HEK293 (cell line): ENCODE measurements around the gene TGFBI.

Experiments
- CTCF ChIA-PET: fragments of 350-600 bp; formaldehyde crosslinking; extraction: SDS; loops from one replicate; lab custom pipeline; 2021; ENCODE audit warnings: antibody characterized with exemption; lab: Yijun Ruan, JAX
- POLR2A ChIA-PET: fragments of 300-600 bp; formaldehyde crosslinking; extraction: SDS; loops from one replicate; lab custom pipeline; 2020; ENCODE audit warnings: antibody characterized with exemption, inconsistent platforms; lab: Yijun Ruan, JAX
- H3K27ac ChIP-seq: fragments of 200-500 bp; sonication (Bioruptor generic); 2 replicates; pipeline ENCODE4 v1.5.1; 2014; ENCODE audit warnings: low read depth, low read length, control low read depth, inconsistent platforms; ENCODE audit errors: extremely low read depth
- H3K36me3 ChIP-seq, 2 experiments: fragments of 200-500 bp in 1 of 2; sonication (Bioruptor generic) in 1 of 2; 1 replicate in 1 of 2; 2 replicates in 1 of 2; pipeline ENCODE4 v1.5.1; 2014 to 2017; ENCODE audit warnings: inconsistent platforms in 2 of 2, low read length in 2 of 2; ENCODE audit not compliant: control insufficient read depth in 2 of 2, insufficient read depth in 1 of 2
- H3K4me1 ChIP-seq: fragments of 200-500 bp; sonication (Bioruptor generic); 2 replicates; pipeline ENCODE4 v1.5.1; 2014; ENCODE audit warnings: mild to moderate bottlenecking, low read length, inconsistent platforms; ENCODE audit not compliant: control insufficient read depth, insufficient read depth
- H3K4me3 ChIP-seq: 2 replicates; pipeline ENCODE4 v1.5.1; 2011; ENCODE audit warnings: low read depth, mild to moderate bottlenecking, control low read depth, low read length, moderate library complexity
- H3K9me3 ChIP-seq: fragments of 200-500 bp; sonication (Bioruptor generic); 2 replicates; pipeline ENCODE4 v1.5.1; 2014; ENCODE audit warnings: low read depth, low read length, inconsistent platforms; ENCODE audit not compliant: control insufficient read depth, insufficient read depth
- BCL11A ChIP-seq: fragments of 450-650 bp; formaldehyde crosslinking; IDR thresholded peaks from 2 replicates; pipeline ENCODE4 v1.5.1; 2016; ENCODE audit warnings: low read depth, missing biosample characterization, missing genetic modification characterization
- EGR2 ChIP-seq: fragments of 450-650 bp; formaldehyde crosslinking; IDR thresholded peaks from 2 replicates; pipeline ENCODE4 v1.5.1; 2016; ENCODE audit warnings: low read depth, missing biosample characterization, missing genetic modification characterization
- GLI4 ChIP-seq: fragments of 450-650 bp; formaldehyde crosslinking; IDR thresholded peaks from 2 replicates; pipeline ENCODE4 v1.5.1; 2016; ENCODE audit warnings: missing biosample characterization, missing genetic modification characterization
- SP7 ChIP-seq: fragments of 450-650 bp; formaldehyde crosslinking; IDR thresholded peaks from 2 replicates; pipeline ENCODE4 v1.5.1; 2016; ENCODE audit warnings: missing biosample characterization, missing genetic modification characterization
- TRIM28 ChIP-seq: IDR thresholded peaks from 2 replicates; pipeline ENCODE4 v1.6.1; 2011; ENCODE audit warnings: low read length, control low read depth, borderline replicate concordance
- ZBTB8A ChIP-seq: fragments of 450-650 bp; formaldehyde crosslinking; IDR thresholded peaks from 2 replicates; pipeline ENCODE4 v1.5.1; 2016; ENCODE audit warnings: missing biosample characterization, missing genetic modification characterization
- ZEB2 ChIP-seq: fragments of 450-650 bp; formaldehyde crosslinking; IDR thresholded peaks from 2 replicates; pipeline ENCODE4 v1.5.1; 2016; ENCODE audit warnings: missing biosample characterization, missing genetic modification characterization
- ZFP3 ChIP-seq: fragments of 450-650 bp; formaldehyde crosslinking; IDR thresholded peaks from 2 replicates; pipeline ENCODE4 v1.5.1; 2016; ENCODE audit warnings: low read depth, missing biosample characterization, missing genetic modification characterization
- ZNF114 ChIP-seq: fragments of 450-650 bp; formaldehyde crosslinking; IDR thresholded peaks from 2 replicates; pipeline ENCODE4 v1.5.0; 2017; ENCODE audit warnings: missing biosample characterization, missing genetic modification characterization
- ZNF146 ChIP-seq: fragments of 450-650 bp; formaldehyde crosslinking; IDR thresholded peaks from 2 replicates; pipeline ENCODE4 v1.5.1; 2016; ENCODE audit warnings: missing biosample characterization, missing genetic modification characterization
- ZNF155 ChIP-seq: fragments of 450-650 bp; formaldehyde crosslinking; IDR thresholded peaks from 2 replicates; pipeline ENCODE4 v1.5.1; 2016; ENCODE audit warnings: missing biosample characterization, missing genetic modification characterization
- ZNF274 ChIP-seq, 2 experiments: fragments of 200-500 bp in 1 of 2; fragments of 450-650 bp in 1 of 2; sonication (Bioruptor generic) in 1 of 2; formaldehyde crosslinking in 1 of 2; IDR thresholded peaks; 2 replicates each; pipeline versions ENCODE4 v1.5.1 to v1.6.1; 2014 to 2016; ENCODE audit warnings: borderline replicate concordance in 1 of 2, inconsistent platforms in 1 of 2, low read length in 1 of 2, missing biosample characterization in 1 of 2, missing genetic modification characterization in 1 of 2
- ZNF335 ChIP-seq: fragments of 450-650 bp; formaldehyde crosslinking; conservative IDR thresholded peaks from 2 replicates; pipeline ENCODE4 v1.5.1; 2016; ENCODE audit warnings: missing biosample characterization, missing genetic modification characterization
- ZNF341 ChIP-seq: fragments of 450-650 bp; formaldehyde crosslinking; IDR thresholded peaks from 2 replicates; pipeline ENCODE4; 2016; ENCODE audit warnings: low read depth, missing biosample characterization, missing genetic modification characterization
- ZNF350 ChIP-seq: fragments of 450-650 bp; formaldehyde crosslinking; IDR thresholded peaks from 2 replicates; pipeline ENCODE4 v1.5.0; 2017; ENCODE audit warnings: missing biosample characterization, mild to moderate bottlenecking, missing genetic modification characterization
- ZNF354C ChIP-seq: fragments of 450-650 bp; formaldehyde crosslinking; IDR thresholded peaks from 2 replicates; pipeline ENCODE4 v1.5.1; 2016; ENCODE audit warnings: missing biosample characterization, missing genetic modification characterization, low read depth, borderline replicate concordance
- ZNF37A ChIP-seq: fragments of 450-650 bp; IDR thresholded peaks from 2 replicates; pipeline ENCODE4 v1.5.1; 2018; ENCODE audit warnings: missing biosample characterization, missing genetic modification characterization
- ZNF473 ChIP-seq: fragments of 450-650 bp; formaldehyde crosslinking; IDR thresholded peaks from 2 replicates; pipeline ENCODE4 v1.5.1; 2017; ENCODE audit warnings: missing biosample characterization, missing genetic modification characterization
- ZNF548 ChIP-seq: fragments of 450-650 bp; formaldehyde crosslinking; IDR thresholded peaks from 2 replicates; pipeline ENCODE4 v1.5.1; 2016; ENCODE audit warnings: missing biosample characterization, missing genetic modification characterization
- ZNF596 ChIP-seq: fragments of 450-650 bp; IDR thresholded peaks from 2 replicates; pipeline ENCODE4 v1.5.0; 2018; ENCODE audit warnings: missing biosample characterization, mild to moderate bottlenecking, missing genetic modification characterization, moderate library complexity
- ZNF658 ChIP-seq: fragments of 450-650 bp; formaldehyde crosslinking; IDR thresholded peaks from 2 replicates; pipeline ENCODE4; 2016; ENCODE audit warnings: missing biosample characterization, missing genetic modification characterization
- ZNF670 ChIP-seq: fragments of 450-650 bp; formaldehyde crosslinking; IDR thresholded peaks from 2 replicates; pipeline ENCODE4 v1.5.1; 2016; ENCODE audit warnings: missing biosample characterization, missing genetic modification characterization, low read depth
- ZNF747 ChIP-seq: fragments of 450-650 bp; formaldehyde crosslinking; IDR thresholded peaks from 2 replicates; pipeline ENCODE4 v1.5.1; 2016; ENCODE audit warnings: missing biosample characterization, missing genetic modification characterization
- ZNF76 ChIP-seq: fragments of 450-650 bp; formaldehyde crosslinking; IDR thresholded peaks from 2 replicates; pipeline ENCODE4; 2016; ENCODE audit warnings: low read depth, missing biosample characterization, missing genetic modification characterization, borderline replicate concordance
- ZNF768 ChIP-seq: fragments of 450-650 bp; formaldehyde crosslinking; IDR thresholded peaks from 2 replicates; pipeline ENCODE4 v1.5.1; 2018; ENCODE audit warnings: missing biosample characterization, mild to moderate bottlenecking, missing genetic modification characterization
- TF ChIP-seq, protein P1 (sequence below): fragments of 450-650 bp; formaldehyde crosslinking; conservative IDR thresholded peaks from 2 replicates; pipeline ENCODE4 v1.5.1; 2016; ENCODE audit warnings: low read depth, missing biosample characterization, missing genetic modification characterization
- TF ChIP-seq, protein P2 (sequence below): sonication (generic); formaldehyde crosslinking; IDR thresholded peaks from 2 replicates; pipeline ENCODE4 v1.8.1; 2022; ENCODE audit warnings: mild to moderate bottlenecking, moderate library complexity, missing genetic modification reagents
- TF ChIP-seq, protein P3 (sequence below): fragments of 450-650 bp; formaldehyde crosslinking; IDR thresholded peaks from 2 replicates; pipeline ENCODE4 v1.5.1; 2017; ENCODE audit warnings: missing biosample characterization, missing genetic modification characterization
- TF ChIP-seq, protein P4 (sequence below): fragments of 450-650 bp; formaldehyde crosslinking; IDR thresholded peaks from 2 replicates; pipeline ENCODE4; 2016; ENCODE audit warnings: missing biosample characterization, missing genetic modification characterization

TGFBI gene

DNA sequence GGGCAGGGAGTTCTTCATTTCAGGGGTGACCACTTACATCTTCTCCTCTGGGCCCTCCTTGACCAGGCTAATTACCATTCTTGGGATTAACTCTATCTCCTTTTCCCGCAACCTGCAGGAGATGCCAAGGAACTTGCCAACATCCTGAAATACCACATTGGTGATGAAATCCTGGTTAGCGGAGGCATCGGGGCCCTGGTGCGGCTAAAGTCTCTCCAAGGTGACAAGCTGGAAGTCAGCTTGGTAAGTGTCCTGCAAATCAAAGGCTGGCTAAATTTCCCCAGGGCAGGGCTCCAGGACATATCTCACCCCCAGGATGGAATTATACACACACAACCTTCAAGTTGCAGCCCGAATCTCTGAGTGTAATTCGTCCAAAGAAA lies 30.2 kb downstream of the TGFBI start:
- peaks cover 10% of the 10 kb centered on the region for H3K4me1 ChIP-seq
- H3K27ac ChIP-seq, result no peak overlapping the region
- no peak overlapping the region for H3K4me3 ChIP-seq
- no peaks in the 10 kb centered on the region for H3K36me3 ChIP-seq
- CTCF ChIA-PET, result interaction anchor here (0.5 to 2.8 kb wide), 17 partner anchors 12 to 170 kb away, joined by 3 to 24 read pairs (median 10); no protein-coding TSS in a partner anchor
- POLR2A ChIA-PET, result interaction anchor here (0.9 to 2.2 kb wide), 3 partner anchors 22 to 74 kb away, joined by 3 to 10 read pairs (median 6); partner anchors contain the start of gene SMAD5
- H3K9me3 ChIP-seq, result no peaks in the 10 kb centered on the region
- no peak for TF ChIP-seq SP7 (tag by site-specific recombination)
- TF ChIP-seq ZNF274 (IDR thresholded peaks at IDR 0.05; ENCODE audit: low read length), result no peak
- no peak for TF ChIP-seq ZNF274 (tag by site-specific recombination; IDR thresholded peaks at IDR 0.05; ENCODE audit: borderline replicate concordance)
- TF ChIP-seq BCL11A (tag by site-specific recombination), result no peak
- no peak for TF ChIP-seq ZNF747
- TF ChIP-seq ZFP3, result no peak
- no peak for TF ChIP-seq ZBTB8A (tag by site-specific recombination)
- no peak for TF ChIP-seq ZNF341 (tag by site-specific recombination)
- no peak for TF ChIP-seq ZEB2 (tag by site-specific recombination)
- no peak for TF ChIP-seq ZNF37A (tag by site-specific recombination)
- TF ChIP-seq ZNF768, result no peak
- TF ChIP-seq, protein P1, sequence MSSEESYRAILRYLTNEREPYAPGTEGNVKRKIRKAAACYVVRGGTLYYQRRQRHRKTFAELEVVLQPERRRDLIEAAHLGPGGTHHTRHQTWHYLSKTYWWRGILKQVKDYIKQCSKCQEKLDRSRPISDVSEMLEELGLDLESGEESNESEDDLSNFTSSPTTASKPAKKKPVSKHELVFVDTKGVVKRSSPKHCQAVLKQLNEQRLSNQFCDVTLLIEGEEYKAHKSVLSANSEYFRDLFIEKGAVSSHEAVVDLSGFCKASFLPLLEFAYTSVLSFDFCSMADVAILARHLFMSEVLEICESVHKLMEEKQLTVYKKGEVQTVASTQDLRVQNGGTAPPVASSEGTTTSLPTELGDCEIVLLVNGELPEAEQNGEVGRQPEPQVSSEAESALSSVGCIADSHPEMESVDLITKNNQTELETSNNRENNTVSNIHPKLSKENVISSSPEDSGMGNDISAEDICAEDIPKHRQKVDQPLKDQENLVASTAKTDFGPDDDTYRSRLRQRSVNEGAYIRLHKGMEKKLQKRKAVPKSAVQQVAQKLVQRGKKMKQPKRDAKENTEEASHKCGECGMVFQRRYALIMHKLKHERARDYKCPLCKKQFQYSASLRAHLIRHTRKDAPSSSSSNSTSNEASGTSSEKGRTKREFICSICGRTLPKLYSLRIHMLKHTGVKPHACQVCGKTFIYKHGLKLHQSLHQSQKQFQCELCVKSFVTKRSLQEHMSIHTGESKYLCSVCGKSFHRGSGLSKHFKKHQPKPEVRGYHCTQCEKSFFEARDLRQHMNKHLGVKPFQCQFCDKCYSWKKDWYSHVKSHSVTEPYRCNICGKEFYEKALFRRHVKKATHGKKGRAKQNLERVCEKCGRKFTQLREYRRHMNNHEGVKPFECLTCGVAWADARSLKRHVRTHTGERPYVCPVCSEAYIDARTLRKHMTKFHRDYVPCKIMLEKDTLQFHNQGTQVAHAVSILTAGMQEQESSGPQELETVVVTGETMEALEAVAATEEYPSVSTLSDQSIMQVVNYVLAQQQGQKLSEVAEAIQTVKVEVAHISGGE (tag by site-specific recombination), result no peak

DNA sequence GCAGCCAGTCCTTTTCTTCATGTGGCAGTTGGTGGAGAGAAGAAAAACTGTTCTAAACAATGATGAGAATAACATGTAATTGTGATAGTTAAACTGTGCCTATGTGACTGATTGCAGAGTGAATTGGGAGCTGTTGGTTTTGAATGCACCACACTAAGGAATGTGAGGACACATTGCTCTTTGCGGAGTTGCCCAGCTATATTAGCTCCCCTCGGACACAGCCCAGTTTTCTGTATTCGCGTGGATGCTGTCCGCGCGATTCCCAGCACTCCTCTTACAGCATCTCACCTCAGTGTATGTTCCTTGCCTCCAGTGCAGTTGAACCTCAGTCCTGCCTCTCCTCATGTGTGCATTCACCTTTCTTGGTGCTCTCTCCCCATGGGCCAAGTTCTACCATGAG lies 32.2 kb downstream of the TGFBI start:
- peaks cover 9% of the 10 kb centered on the region for H3K4me1 ChIP-seq
- TF ChIP-seq ZNF335 (tag by site-specific recombination) (no peak), ZNF354C (tag by site-specific recombination) (no peak), ZNF596 (no peak), ZBTB8A (tag by site-specific recombination) (no peak), ZNF155 (tag by site-specific recombination) (no peak), TRIM28 (no peak), EGR2 (tag by site-specific recombination) (no peak), ZNF658 (tag by site-specific recombination) (no peak), GLI4 (tag by site-specific recombination) (no peak), ZNF114 (tag by site-specific recombination) (no peak), ZNF76 (no peak), ZNF473 (tag by site-specific recombination) (no peak), ZNF548 (no peak), ZNF670 (no peak), ZNF350 (no peak), ZNF146 (no peak)
- TF ChIP-seq, protein P2, sequence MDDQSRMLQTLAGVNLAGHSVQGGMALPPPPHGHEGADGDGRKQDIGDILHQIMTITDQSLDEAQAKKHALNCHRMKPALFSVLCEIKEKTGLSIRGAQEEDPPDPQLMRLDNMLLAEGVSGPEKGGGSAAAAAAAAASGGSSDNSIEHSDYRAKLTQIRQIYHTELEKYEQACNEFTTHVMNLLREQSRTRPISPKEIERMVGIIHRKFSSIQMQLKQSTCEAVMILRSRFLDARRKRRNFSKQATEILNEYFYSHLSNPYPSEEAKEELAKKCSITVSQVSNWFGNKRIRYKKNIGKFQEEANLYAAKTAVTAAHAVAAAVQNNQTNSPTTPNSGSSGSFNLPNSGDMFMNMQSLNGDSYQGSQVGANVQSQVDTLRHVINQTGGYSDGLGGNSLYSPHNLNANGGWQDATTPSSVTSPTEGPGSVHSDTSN (CRISPR knock-in tag), result no peak
- TF ChIP-seq, protein P3, sequence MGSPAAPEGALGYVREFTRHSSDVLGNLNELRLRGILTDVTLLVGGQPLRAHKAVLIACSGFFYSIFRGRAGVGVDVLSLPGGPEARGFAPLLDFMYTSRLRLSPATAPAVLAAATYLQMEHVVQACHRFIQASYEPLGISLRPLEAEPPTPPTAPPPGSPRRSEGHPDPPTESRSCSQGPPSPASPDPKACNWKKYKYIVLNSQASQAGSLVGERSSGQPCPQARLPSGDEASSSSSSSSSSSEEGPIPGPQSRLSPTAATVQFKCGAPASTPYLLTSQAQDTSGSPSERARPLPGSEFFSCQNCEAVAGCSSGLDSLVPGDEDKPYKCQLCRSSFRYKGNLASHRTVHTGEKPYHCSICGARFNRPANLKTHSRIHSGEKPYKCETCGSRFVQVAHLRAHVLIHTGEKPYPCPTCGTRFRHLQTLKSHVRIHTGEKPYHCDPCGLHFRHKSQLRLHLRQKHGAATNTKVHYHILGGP (tag by site-specific recombination), result no peak
- TF ChIP-seq, protein P4, sequence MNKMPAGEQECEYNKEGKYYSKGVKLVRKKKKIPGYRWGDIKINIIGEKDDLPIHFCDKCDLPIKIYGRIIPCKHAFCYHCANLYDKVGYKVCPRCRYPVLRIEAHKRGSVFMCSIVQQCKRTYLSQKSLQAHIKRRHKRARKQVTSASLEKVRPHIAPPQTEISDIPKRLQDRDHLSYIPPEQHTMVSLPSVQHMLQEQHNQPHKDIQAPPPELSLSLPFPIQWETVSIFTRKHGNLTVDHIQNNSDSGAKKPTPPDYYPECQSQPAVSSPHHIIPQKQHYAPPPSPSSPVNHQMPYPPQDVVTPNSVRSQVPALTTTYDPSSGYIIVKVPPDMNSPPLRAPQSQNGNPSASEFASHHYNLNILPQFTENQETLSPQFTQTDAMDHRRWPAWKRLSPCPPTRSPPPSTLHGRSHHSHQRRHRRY, result no peak
- H3K4me3 ChIP-seq, result no peak overlapping the region
- POLR2A ChIA-PET, result interaction anchor here (0.6 kb wide), 1 partner anchor 72 kb away, joined by 3 read pairs; the partner anchor contains the start of gene SMAD5
- H3K27ac ChIP-seq, result no peak overlapping the region
- CTCF ChIA-PET, result interaction anchor here (0.5 to 5.7 kb wide), 5 partner anchors 115 to 179 kb away, joined by 3 to 58 read pairs (median 6); no protein-coding TSS in a partner anchor
- no peaks in the 10 kb centered on the region for H3K36me3 ChIP-seq
- H3K9me3 ChIP-seq, result no peaks in the 10 kb centered on the region
